A549 (cell line): ENCODE data around the gene UCMA.

ENCODE experiments used
- BHLHE40 ChIP-seq: IDR thresholded peaks from 2 replicates; pipeline ENCODE4 v1.6.1; 2012; ENCODE audit warnings: low read depth, low read length, inconsistent platforms
- CBX8 ChIP-seq: fragments of 200-600 bp; sonication (generic); IDR thresholded peaks from 2 replicates; pipeline ENCODE4 v1.6.1; 2016
- CEBPB ChIP-seq, 2 experiments: fragments of >200 bp in 1 of 2; sonication (Bioruptor Twin) in 1 of 2; formaldehyde crosslinking in 1 of 2; IDR thresholded peaks; 2 replicates each; pipeline ENCODE4 v1.6.1; 2012 to 2016
- CTCF ChIP-seq: fragments of >200 bp; sonication (Bioruptor Twin); formaldehyde crosslinking; IDR thresholded peaks from 3 replicates; pipeline ENCODE4 v1.5.1; 2016
- EP300 ChIP-seq, 2 experiments: fragments of >200 bp; sonication (Bioruptor Twin); formaldehyde crosslinking; IDR thresholded peaks; 2 replicates in 1 of 2; 3 replicates in 1 of 2; pipeline ENCODE4 v1.6.1; 2016 to 2017
- HDAC2 ChIP-seq: fragments of 200-600 bp; sonication (generic); IDR thresholded peaks from 2 replicates; pipeline ENCODE4 v1.6.1; 2016
- JUN ChIP-seq, 2 experiments: fragments of >200 bp; sonication (Bioruptor Twin); formaldehyde crosslinking; IDR thresholded peaks; 2 replicates in 1 of 2; 3 replicates in 1 of 2; pipeline ENCODE4 v1.6.1; 2016 to 2017
- POLR2A ChIP-seq: IDR thresholded peaks from 2 replicates; pipeline ENCODE4 v1.6.1; 2012; ENCODE audit warnings: mild to moderate bottlenecking, low read length
- RFX5 ChIP-seq: fragments of 450-650 bp; IDR thresholded peaks from 2 replicates; pipeline ENCODE4 v1.7.1; 2014; ENCODE audit warnings: antibody characterized with exemption, mild to moderate bottlenecking, moderate library complexity
- TF ChIP-seq, protein P1 (sequence below): fragments of 150-350 bp; IDR thresholded peaks from 2 replicates; pipeline ENCODE4 v1.6.1; 2014; ENCODE audit warnings: low read depth, mild to moderate bottlenecking, low read length
- TF ChIP-seq, protein P2 (sequence below): fragments of 250-450 bp; sonication (Bioruptor Pico); IDR thresholded peaks from 2 replicates; pipeline ENCODE4 v1.5.0; 2021; ENCODE audit warnings: mild to moderate bottlenecking, moderate library complexity, borderline replicate concordance

DNA sequence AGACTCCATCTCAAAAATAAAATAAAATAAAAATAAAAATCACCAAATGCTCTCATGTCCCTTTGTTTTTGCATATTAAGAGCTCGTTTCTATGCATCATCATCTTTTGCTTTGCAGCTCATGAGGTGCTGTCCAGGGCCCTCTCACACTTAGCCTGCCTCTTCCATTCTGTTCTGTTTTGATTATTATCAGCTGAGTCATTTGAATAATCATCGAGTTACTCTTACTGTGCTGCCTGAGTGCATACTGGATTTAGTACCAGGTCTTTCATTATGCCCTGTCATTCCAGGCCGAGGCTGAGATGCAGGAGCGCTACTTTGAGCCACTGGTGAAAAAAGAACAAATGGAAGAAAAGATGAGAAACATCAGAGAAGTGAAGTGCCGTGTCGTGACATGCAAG lies 33.0 kb downstream of the UCMA start:
- TF ChIP-seq, protein P1, sequence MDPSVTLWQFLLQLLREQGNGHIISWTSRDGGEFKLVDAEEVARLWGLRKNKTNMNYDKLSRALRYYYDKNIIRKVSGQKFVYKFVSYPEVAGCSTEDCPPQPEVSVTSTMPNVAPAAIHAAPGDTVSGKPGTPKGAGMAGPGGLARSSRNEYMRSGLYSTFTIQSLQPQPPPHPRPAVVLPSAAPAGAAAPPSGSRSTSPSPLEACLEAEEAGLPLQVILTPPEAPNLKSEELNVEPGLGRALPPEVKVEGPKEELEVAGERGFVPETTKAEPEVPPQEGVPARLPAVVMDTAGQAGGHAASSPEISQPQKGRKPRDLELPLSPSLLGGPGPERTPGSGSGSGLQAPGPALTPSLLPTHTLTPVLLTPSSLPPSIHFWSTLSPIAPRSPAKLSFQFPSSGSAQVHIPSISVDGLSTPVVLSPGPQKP: no peak
- TF ChIP-seq, protein P2, sequence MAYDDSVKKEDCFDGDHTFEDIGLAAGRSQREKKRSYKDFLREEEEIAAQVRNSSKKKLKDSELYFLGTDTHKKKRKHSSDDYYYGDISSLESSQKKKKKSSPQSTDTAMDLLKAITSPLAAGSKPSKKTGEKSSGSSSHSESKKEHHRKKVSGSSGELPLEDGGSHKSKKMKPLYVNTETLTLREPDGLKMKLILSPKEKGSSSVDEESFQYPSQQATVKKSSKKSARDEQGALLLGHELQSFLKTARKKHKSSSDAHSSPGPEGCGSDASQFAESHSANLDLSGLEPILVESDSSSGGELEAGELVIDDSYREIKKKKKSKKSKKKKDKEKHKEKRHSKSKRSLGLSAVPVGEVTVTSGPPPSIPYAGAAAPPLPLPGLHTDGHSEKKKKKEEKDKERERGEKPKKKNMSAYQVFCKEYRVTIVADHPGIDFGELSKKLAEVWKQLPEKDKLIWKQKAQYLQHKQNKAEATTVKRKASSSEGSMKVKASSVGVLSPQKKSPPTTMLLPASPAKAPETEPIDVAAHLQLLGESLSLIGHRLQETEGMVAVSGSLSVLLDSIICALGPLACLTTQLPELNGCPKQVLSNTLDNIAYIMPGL: no peak
- no peak for TF ChIP-seq CEBPB (IDR thresholded peaks at IDR 0.05)
- no peak for TF ChIP-seq JUN (IDR thresholded peaks at IDR 0.05)
- TF ChIP-seq HDAC2: no peak
- TF ChIP-seq POLR2A: no peak
- TF ChIP-seq CTCF: no peak
- TF ChIP-seq RFX5: no peak
- TF ChIP-seq EP300 (IDR thresholded peaks at IDR 0.05): no peak
- TF ChIP-seq BHLHE40: no peak
- TF ChIP-seq CBX8: no peak
